Upper lobe of left lung (tissue), 6 donors: ENCODE results near the gene FLG. TPM values are rescaled to one million over a fixed set of nuclear protein-coding genes. Genes with fewer than 3 reads are reported as not detected.

Experiments used
- ATAC-seq, 2 donors: fragments of 200-7000 bp; cut with Tn5 transposase; one replicate each; pipeline ENCODE4 v1.9.1; 2022; ENCODE audit warnings: mild to moderate bottlenecking in 2 of 2, moderate library complexity in 2 of 2; ENCODE audit not compliant: low FRiP score in 2 of 2
- DNase-seq, 2 donors: peaks; one replicate each; pipeline ENCODE4 v3.0.0-alpha.2; 2019 to 2020
- H3K27ac ChIP-seq, 4 donors: fragments of 200-600 bp; sonication (generic); one replicate each; pipeline ENCODE4 v1.5.1; 2016 to 2019
- H3K27me3 ChIP-seq, 4 donors: fragments of 200-600 bp; sonication (generic); one replicate each; pipeline ENCODE4 v1.5.1; 2017 to 2019
- H3K36me3 ChIP-seq, 4 donors: fragments of 200-600 bp; sonication (generic); one replicate each; pipeline ENCODE4 v1.5.1; 2016 to 2019
- H3K4me1 ChIP-seq, 4 donors: fragments of 200-600 bp; sonication (generic); one replicate each; pipeline ENCODE4 v1.5.1; 2018 to 2019
- H3K4me3 ChIP-seq, 4 donors: fragments of 200-600 bp; sonication (generic); one replicate each; pipeline ENCODE4 v1.5.1; 2017 to 2019; ENCODE audit warnings: mild to moderate bottlenecking in 2 of 4, moderate library complexity in 1 of 4
- H3K9me3 ChIP-seq, 4 donors: fragments of 200-600 bp; sonication (generic); one replicate each; pipeline ENCODE4 v1.5.1; 2018 to 2019
- EP300 ChIP-seq, 4 donors: sonication (generic); formaldehyde crosslinking; IDR thresholded peaks; one replicate each; pipeline ENCODE4 v1.5.1; 2017; ENCODE audit warnings: antibody characterized with exemption in 4 of 4, control low read depth in 2 of 4
- POLR2A ChIP-seq, 4 donors: fragments of 450-650 bp; IDR thresholded peaks; one replicate each; pipeline ENCODE4 v1.5.1; 2016 to 2017; ENCODE audit warnings: antibody characterized with exemption in 4 of 4, mild to moderate bottlenecking in 2 of 4
- POLR2AphosphoS5 ChIP-seq, 2 donors: sonication (generic); formaldehyde crosslinking; IDR thresholded peaks; one replicate each; pipeline ENCODE4 v1.5.1; 2017; ENCODE audit warnings: antibody characterized with exemption in 2 of 2
- WGBS, 2 donors: methylation state at CpG; one replicate each; pipeline ENCODE4 v1.1.5; 2017 to 2018; 5-methylcytosine and 5-hydroxymethylcytosine counted together
- total RNA-seq, 6 donors: library from RNA; depleted of rRNA in 4 of 6; stranded (reverse); fragments of >200 nt in 4 of 6; gene quantifications; one replicate each; pipeline versions ENCODE4 v1.1.0 to v1.2.1, GENCODE V29; 2016 to 2021
- TF ChIP-seq, protein P1 (sequence below), 6 experiments: fragments of 450-650 bp in 4 of 6; fragments of 200-600 bp in 2 of 6; sonication (generic) in 2 of 6; IDR thresholded peaks; one replicate each; pipeline ENCODE4 v1.5.1; 2016 to 2019; ENCODE audit warnings: antibody characterized with exemption in 6 of 6
- donor health status: DM: no; HTN: no; CAD: no; lungs with moderate emphysema.
- donor health status: DM: no; HTN: yes; CAD: no; lungs with severe emphysema.

The FLG gene
- not detected for total RNA-seq

DNA sequence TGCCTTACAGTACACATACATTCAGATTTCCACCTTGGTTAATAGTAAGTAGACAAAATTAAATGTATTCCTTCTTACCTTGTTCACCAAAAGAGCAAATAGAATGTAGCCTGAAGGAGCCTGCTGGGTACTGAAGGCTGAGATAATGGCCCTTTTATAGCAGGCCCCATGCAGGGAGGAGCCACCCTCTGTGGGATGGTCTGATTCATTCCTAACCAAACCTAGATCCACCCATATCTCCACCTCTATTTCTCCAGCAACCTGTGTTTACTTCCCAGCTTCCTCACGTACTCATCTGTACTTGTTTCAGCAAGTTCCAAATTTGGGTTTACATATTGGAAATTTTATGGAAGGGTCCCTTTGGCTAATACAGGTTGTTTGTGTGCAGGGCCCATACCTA is at the start of gene FLG:
Gene FLG (minus strand): TSS at position 129 of the 400 bp plus-strand sequence. CDS start 9,783 bp downstream, outside the sequence.
- H3K36me3 ChIP-seq, result no peaks in the 10 kb centered on the region
- no peak within 1 kb of the TSS for H3K27ac ChIP-seq
- no peak within 1 kb of the TSS for H3K4me3 ChIP-seq
- H3K27me3 ChIP-seq, result no peaks in the 10 kb centered on the region
- H3K4me1 ChIP-seq, result no peaks in the 10 kb centered on the region
- DNase-seq, result no peak
- WGBS, 2 donors, result 61 to 100% methylated on average over 1 of the region's 1 CpG
- no peak for TF ChIP-seq POLR2AphosphoS5 (IDR thresholded peaks at IDR 0.05)
- H3K9me3 ChIP-seq, result no peaks in the 10 kb centered on the region
- ATAC-seq, result no peak

GRCh38 chr1:152374451-152374850 is 49.4 kb upstream of the FLG start:
- peaks cover 0 to 7% (median 0%) of the 10 kb centered on the region in 4 donors for H3K9me3 ChIP-seq
- H3K4me1 ChIP-seq, result no peaks in the 10 kb centered on the region
- TF ChIP-seq POLR2A (IDR thresholded peaks at IDR 0.05) (no peak), POLR2AphosphoS5 (IDR thresholded peaks at IDR 0.05) (no peak), EP300 (IDR thresholded peaks at IDR 0.05) (no peak)
- TF ChIP-seq, protein P1, sequence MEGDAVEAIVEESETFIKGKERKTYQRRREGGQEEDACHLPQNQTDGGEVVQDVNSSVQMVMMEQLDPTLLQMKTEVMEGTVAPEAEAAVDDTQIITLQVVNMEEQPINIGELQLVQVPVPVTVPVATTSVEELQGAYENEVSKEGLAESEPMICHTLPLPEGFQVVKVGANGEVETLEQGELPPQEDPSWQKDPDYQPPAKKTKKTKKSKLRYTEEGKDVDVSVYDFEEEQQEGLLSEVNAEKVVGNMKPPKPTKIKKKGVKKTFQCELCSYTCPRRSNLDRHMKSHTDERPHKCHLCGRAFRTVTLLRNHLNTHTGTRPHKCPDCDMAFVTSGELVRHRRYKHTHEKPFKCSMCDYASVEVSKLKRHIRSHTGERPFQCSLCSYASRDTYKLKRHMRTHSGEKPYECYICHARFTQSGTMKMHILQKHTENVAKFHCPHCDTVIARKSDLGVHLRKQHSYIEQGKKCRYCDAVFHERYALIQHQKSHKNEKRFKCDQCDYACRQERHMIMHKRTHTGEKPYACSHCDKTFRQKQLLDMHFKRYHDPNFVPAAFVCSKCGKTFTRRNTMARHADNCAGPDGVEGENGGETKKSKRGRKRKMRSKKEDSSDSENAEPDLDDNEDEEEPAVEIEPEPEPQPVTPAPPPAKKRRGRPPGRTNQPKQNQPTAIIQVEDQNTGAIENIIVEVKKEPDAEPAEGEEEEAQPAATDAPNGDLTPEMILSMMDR (IDR thresholded peaks at IDR 0.05), result no peak
- WGBS, 2 donors, result 76 to 78% methylated on average over 3 of the region's 3 CpGs
- H3K27ac ChIP-seq, result no peak overlapping the region
- no peaks in the 10 kb centered on the region for H3K36me3 ChIP-seq
- ATAC-seq (no peak), DNase-seq (no peak)
- H3K4me3 ChIP-seq, result no peak overlapping the region
- H3K27me3 ChIP-seq, result no peaks in the 10 kb centered on the region

DNA sequence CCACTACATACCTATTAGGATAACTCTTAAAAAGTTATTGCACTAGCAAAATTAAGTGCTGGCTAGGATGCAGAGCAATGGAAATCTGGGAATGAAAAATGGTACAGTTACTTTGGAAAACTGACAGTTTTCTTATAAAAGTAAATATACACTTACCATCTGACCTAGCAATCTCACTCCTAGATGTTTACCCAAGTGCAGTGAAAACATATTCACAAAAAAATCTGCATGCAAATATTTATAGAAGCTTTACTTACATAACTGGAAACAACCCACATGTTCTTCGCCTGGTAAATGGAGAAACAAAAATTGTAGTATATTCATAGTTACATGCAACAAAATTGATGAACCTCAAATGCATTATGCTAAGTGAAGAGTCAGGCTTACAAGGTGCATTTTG is 47.6 kb upstream of the FLG start:
- DNase-seq, result no peak
- no peak overlapping the region for H3K27ac ChIP-seq
- H3K4me1 ChIP-seq, result no peaks in the 10 kb centered on the region
- 71 to 78% methylated on average over 1 of the region's 1 CpG for WGBS, 2 donors
- ATAC-seq, result no peak
- H3K4me3 ChIP-seq, result no peak overlapping the region
- H3K9me3 ChIP-seq, result peaks cover 0 to 10% (median 0%) of the 10 kb centered on the region in 4 donors
- no peaks in the 10 kb centered on the region for H3K27me3 ChIP-seq
- no peaks in the 10 kb centered on the region for H3K36me3 ChIP-seq
- TF ChIP-seq POLR2A (IDR thresholded peaks at IDR 0.05) (no peak), EP300 (IDR thresholded peaks at IDR 0.05) (no peak), POLR2AphosphoS5 (IDR thresholded peaks at IDR 0.05) (no peak)
- TF ChIP-seq, protein P1 (IDR thresholded peaks at IDR 0.05), result no peak

DNA sequence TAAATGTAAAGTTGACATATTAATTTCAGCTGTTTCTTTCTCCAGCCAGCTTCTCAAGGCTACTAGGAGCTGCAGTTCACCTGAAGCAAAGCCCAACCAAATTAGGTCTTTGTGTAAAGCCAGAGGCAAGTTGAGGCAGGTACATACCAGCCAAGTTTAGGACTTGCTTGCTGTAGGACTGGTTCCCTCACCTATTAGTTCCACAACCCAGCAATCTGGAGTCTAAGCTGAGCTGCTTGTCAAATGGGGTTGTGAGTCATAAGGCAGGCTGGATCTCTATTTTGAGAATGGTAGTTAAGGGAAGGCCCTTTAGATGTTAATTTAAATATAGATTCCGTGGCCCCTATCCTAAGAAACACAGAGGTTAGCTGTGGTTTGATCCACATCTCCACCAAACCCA is 42.4 kb upstream of the FLG start:
- no peaks in the 10 kb centered on the region for H3K4me1 ChIP-seq
- H3K4me3 ChIP-seq, result no peak overlapping the region
- H3K27me3 ChIP-seq, result no peaks in the 10 kb centered on the region
- H3K27ac ChIP-seq, result no peak overlapping the region
- H3K36me3 ChIP-seq, result no peaks in the 10 kb centered on the region
- DNase-seq (no peak), ATAC-seq (no peak)
- TF ChIP-seq POLR2A (IDR thresholded peaks at IDR 0.05) (no peak), EP300 (IDR thresholded peaks at IDR 0.05) (no peak), POLR2AphosphoS5 (IDR thresholded peaks at IDR 0.05) (no peak)
- TF ChIP-seq, protein P1 (IDR thresholded peaks at IDR 0.05), result no peak
- 36 to 39% methylated on average over 1 of the region's 1 CpG for WGBS, 2 donors
- peaks cover 0 to 10% (median 0%) of the 10 kb centered on the region in 4 donors for H3K9me3 ChIP-seq

DNA sequence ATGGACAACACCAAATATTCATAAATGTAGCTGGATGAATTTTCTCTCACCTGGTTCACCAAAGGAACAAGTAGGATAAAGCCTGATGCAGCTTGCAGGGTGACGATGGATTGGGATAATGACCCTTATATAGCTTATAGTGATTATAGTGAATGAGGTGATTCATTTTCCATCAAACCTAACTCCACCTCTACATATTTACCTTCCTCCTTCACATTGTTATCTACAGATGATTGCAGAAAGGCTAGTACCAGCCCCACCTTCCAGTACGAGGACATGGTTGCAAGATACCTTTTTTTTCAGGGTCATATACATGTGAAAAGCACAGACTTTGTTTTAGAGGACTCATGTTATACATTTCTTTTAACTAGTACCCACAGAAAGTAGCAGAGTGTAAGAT is 34.9 kb upstream of the FLG start, which contains the start of gene FLG2:
Gene FLG2 (minus strand): TSS at position 101 of the 400 bp plus-strand sequence. CDS start 1,122 bp downstream, outside the sequence.
- WGBS, 2 donors, result 62 to 77% methylated on average over 2 of the region's 2 CpGs
- H3K36me3 ChIP-seq, result no peaks in the 10 kb centered on the region
- ATAC-seq (no peak), DNase-seq (no peak)
- TF ChIP-seq EP300 (IDR thresholded peaks at IDR 0.05) (no peak), POLR2A (IDR thresholded peaks at IDR 0.05) (no peak), POLR2AphosphoS5 (IDR thresholded peaks at IDR 0.05) (no peak)
- TF ChIP-seq, protein P1 (IDR thresholded peaks at IDR 0.05), result no peak
- no peak within 1 kb of the TSS for H3K27ac ChIP-seq
- no peaks in the 10 kb centered on the region for H3K9me3 ChIP-seq
- H3K4me1 ChIP-seq, result no peaks in the 10 kb centered on the region
- no peaks in the 10 kb centered on the region for H3K27me3 ChIP-seq
- H3K4me3 ChIP-seq, result no peak within 1 kb of the TSS
